Stimulated activated CD4-positive, alpha-beta T cell treated with anti-CD3 and anti-CD28 coated beads, Interleukin-1b, Interleukin-23, amount 100 ng/mL, for 1 hour (primary cell): ENCODE measurements around the gene UGT1A3.

Experiments
- DNase-seq, 2 donors: peaks; one replicate each; pipeline ENCODE4 v3.0.0-alpha.2; 2020; ENCODE audit warnings: low read depth in 2 of 2

UGT1A3 gene

DNA sequence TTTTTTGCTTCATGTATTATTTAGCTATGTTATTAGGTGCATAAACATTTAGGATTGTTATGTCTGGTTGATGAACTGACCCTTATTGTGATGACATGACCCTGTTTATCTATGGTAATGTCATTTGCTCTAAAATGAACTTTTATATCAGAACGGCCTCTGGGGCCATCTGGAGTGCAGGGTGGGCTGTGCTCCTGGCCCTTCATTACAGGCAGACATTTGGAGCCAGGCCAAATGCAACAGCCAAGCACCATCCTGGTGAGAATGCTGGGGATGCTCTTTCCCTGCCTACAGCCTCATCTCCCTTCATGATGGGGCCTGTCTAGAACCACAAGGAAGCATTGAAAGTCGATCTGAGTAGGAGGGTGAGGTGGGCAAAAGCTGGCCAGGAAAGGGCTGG, 87.5 kb downstream of the UGT1A3 start:
- DNase-seq: no peak

DNA sequence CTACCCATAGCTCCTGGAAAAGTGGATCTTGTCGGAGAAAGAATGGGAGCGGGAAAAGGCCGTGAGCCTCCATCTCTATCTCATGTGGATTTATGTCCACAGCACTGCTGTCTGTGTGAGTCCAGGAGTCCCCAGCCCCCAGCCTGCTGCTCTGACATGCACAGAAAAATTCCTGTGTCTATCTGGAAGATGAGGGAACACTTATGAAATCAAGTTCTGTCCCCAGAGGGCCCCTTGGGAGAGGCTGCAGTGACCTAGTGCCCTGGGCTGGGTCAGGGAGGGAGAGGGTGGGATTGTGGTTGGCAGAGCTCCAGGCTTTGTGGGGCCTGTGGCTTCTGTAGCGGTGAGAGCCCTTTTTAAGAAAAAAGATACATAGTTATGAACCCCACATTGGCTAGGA, 87.9 kb downstream of the UGT1A3 start:
- no peak for DNase-seq

GRCh38 chr2:233817361-233817911, 88.6 kb downstream of the UGT1A3 start:
- DNase-seq: no peak

DNA sequence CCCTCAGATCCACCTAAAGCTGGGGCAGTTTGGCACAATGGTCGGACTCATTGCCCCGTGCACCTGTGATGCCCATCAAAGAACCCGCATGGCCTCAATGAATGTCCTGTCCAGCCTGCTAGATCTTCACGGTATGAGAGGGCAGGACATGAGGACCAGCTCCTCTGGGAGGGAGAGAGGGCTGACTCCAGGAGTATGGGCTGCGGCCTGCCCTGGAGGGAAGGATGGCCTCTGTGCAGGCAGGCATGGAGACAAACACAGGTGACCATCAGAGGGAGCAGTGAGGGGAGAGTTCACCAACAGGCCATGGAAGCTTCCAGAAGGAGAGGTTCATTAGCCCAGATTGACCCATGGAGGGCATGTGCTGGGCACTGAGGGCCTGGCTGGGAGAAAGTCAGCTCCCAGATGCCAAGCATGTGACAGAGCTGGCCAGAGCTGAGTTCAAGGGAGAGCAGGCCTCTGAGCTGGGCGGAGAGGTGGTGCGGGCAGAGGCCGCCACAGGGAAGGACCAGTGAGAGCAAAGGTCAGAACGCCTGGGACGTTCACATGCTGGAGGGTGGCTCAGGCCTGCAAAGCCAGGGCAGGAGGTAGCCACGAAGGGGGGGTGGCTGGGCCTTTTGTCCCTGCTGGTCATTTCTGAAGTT, 89.3 kb downstream of the UGT1A3 start:
- DNase-seq: no peak

GRCh38 chr2:233818639-233819621, 90.1 kb downstream of the UGT1A3 start:
- no peak for DNase-seq

DNA sequence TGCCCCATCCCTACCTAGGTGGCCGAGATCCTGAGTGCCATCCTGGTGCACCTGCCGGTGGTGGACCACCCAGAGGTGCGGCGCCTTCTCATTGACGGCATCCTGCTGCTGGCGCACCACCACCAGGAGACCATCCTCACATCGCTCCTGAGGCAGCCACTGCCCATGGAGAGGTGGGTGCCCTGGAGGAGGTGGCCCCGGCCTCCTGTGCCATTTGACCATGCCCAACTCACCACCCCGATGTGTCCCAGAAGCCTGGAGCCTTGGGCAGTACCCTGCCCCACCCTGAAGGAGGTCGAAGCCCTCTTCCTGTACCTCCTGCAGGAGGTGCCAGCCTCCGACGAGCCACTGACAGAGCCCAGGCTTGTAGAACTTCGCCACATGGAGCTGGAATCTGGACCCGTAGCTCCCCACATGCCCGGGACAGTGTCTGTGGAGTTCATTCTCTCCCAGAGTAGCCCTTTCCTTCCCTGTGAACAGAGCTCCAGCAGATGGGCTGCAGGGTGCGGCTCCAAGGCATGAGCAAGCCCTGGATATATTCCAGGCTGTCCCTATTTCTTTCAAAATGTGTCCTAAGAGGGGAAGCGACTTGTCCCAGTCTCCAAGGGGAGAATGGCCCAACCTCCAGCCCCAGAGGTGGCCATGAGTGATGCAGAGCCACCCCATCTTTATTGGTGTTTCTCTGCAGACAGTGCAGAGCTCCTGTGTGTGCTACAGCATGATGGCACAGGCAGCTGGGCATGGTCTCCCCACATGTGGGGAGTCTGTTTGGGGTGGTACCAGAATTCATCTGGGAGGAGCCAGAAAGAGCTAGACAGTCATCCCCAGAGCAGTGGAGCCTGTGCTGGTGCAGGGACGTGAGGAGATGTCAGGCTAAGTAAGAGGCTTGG, 91.3 kb downstream of the UGT1A3 start:
- no peak for DNase-seq

DNA sequence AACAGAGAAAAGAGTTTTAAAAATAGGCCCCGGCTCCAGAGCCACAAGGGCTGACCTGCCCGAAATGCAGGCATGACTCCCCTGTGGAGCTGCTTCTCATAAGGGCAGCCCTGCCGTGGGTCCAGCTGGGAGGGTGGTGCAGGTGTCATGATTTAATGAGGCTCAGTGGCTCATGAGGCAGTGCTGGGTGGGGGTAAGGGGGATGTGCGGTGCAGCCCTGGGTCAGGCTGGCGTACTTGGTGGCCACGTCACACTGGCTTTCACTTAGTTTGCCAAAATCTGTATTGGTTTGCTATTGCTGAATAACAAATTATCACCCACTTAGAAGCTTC, 91.9 kb downstream of the UGT1A3 start:
- no peak for DNase-seq

GRCh38 chr2:233821196-233821595, 92.4 kb downstream of the UGT1A3 start:
- DNase-seq: no peak

- no peak for DNase-seq
Measured at GRCh38 chr2:233821709-233822100, 92.9 kb downstream of the UGT1A3 start.

DNA sequence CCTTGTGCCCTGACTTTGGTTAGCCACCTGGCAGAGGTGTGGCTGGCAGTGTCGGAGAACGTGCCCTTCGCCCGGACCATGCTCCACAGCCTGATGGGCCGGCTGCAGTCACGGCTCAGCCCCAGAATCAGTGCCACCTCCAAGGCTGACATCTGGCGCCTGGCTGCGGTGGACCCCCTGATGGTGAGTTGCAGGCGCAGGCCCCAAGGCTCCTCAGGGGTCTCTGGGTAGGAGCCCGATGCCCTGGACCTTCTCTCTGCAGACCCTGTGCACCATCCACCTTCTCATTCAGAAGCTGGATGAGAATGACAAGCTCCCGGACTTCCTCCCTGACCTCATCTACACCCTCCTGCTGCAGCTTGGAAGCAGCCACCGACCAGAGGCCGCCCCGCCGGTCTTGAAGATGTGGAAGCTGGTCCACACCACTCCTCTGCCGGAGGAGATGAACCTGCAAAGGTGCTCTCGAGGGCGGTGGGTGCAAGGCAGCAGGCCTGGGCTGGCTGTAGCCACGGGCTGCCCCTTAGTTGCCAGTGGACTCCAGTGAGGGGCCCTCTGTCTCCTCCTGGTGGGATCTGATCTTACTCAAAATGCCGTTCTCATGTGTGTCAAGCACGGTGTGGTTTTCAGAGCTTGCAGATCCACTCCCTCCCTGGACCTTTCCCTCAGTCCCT, 93.4 kb downstream of the UGT1A3 start:
- no peak for DNase-seq
